ENCODE measurements around the gene CHCHD6. TPM values are rescaled to one million over a fixed set of nuclear protein-coding genes. Genes with fewer than 3 reads are reported as not detected.
"Not testable (repeated sequence)": the region's sequence is repeated elsewhere in the genome, so short reads cannot be mapped to it uniquely, and the experiment has no call there.

The CHCHD6 gene
- total RNA-seq, 1 donor from 2014 or later, result 31.0 TPM

DNA sequence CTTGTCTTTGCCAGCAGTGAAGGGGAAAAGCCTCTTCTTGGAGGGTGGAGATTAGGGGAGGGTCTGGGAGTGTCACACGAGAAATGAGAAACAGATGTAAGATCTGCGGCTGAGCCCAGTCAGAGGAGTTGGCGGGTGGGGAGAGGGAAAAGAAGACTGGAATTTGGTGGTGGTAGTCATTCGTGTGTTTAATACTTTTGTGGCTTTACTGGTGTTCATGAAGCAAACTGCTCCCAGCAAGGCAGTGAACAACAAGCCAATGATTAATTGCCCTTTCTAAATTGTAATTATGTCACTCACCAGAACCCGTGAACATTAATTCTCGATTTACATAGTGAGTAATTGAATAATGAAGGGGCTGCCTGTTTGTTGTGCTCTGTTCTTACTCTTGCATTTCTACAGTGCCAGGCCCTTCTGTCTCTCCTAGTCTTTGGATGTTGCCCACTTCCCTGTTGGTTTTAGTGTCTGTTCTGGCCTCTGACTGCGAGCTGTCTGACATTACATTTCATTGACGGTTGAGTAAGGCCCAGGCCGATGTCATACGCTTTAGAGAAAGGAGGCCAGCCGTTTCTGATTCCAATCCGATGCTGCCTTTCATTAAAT, 78.0 kb downstream of the CHCHD6 start:
- TF ChIP-seq, protein P1, sequence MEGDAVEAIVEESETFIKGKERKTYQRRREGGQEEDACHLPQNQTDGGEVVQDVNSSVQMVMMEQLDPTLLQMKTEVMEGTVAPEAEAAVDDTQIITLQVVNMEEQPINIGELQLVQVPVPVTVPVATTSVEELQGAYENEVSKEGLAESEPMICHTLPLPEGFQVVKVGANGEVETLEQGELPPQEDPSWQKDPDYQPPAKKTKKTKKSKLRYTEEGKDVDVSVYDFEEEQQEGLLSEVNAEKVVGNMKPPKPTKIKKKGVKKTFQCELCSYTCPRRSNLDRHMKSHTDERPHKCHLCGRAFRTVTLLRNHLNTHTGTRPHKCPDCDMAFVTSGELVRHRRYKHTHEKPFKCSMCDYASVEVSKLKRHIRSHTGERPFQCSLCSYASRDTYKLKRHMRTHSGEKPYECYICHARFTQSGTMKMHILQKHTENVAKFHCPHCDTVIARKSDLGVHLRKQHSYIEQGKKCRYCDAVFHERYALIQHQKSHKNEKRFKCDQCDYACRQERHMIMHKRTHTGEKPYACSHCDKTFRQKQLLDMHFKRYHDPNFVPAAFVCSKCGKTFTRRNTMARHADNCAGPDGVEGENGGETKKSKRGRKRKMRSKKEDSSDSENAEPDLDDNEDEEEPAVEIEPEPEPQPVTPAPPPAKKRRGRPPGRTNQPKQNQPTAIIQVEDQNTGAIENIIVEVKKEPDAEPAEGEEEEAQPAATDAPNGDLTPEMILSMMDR (IDR thresholded peaks at IDR 0.05; ENCODE audit: unreplicated experiment), result no peak
- Mint-ChIP-seq H3K4me3 (no peak overlapping the region), H3K36me3 (peaks cover 3% of the 10 kb centered on the region), H3K27ac (peak overlapping the region; percentile 70), H3K4me1 (peaks cover 27% of the 10 kb centered on the region), H3K27me3 (ENCODE audit: low read depth) (no peaks in the 10 kb centered on the region), H3K9me3 (peaks cover 6% of the 10 kb centered on the region)
- DNase-seq (ENCODE audit: low spot score in 2 of 2, unreplicated experiment in 2 of 2), result no peak

DNA sequence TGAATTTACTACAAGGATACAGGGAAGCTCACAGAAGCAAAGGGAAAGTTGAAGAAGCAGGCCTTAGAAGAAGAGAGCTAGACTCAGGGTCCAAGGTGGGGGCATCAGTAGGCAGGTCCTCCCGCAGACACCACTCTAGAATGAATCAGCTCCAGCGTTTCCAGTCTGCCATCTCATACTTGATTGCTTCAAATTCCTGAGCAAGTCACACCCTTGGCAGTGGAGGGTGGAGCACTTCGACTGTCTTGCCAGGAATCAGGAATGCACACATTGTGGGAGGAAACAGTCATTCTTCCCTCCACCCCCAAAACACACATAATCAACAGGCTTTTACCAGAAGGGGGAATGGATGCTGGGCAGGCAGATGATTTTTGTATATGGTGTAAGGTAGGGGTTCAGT, 78.5 kb downstream of the CHCHD6 start:
- H3K9me3 Mint-ChIP-seq, result peaks cover 6% of the 10 kb centered on the region
- H3K27me3 Mint-ChIP-seq (ENCODE audit: low read depth), result no peaks in the 10 kb centered on the region
- peak overlapping the region; percentile 70 for H3K27ac Mint-ChIP-seq
- TF ChIP-seq, protein P1 (IDR thresholded peaks at IDR 0.05; ENCODE audit: unreplicated experiment), result no peak
- peaks cover 3% of the 10 kb centered on the region for H3K36me3 Mint-ChIP-seq
- peaks cover 27% of the 10 kb centered on the region for H3K4me1 Mint-ChIP-seq
- DNase-seq (ENCODE audit: low spot score in 2 of 2, unreplicated experiment in 2 of 2), result no peak
- no peak overlapping the region for H3K4me3 Mint-ChIP-seq

DNA sequence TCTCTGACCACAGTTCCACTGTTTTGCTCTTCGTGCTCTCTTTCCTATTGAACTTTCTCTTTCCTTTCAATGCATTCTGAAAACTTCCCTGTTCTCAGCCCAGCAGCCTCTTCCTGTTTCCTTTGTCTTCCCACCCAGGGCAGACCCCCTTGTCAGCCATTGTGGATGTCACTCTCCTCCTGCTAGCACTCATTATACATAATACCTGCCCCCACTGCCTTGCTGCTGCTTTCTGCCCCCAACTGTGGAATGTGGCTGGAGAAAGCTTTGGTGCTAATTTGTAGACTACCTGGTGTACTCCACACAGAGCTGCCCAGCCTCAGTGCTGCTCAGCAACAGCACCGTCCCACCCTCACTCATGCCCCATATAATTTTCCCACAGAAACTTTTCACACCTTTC, 80.2 kb downstream of the CHCHD6 start:
- H3K9me3 Mint-ChIP-seq, result peaks cover 15% of the 10 kb centered on the region
- H3K36me3 Mint-ChIP-seq, result peaks cover 3% of the 10 kb centered on the region
- no peak overlapping the region for H3K4me3 Mint-ChIP-seq
- H3K4me1 Mint-ChIP-seq, result peaks cover 27% of the 10 kb centered on the region
- H3K27ac Mint-ChIP-seq, result no peak overlapping the region
- no peak for DNase-seq (ENCODE audit: low spot score in 2 of 2, unreplicated experiment in 2 of 2)
- H3K27me3 Mint-ChIP-seq (ENCODE audit: low read depth), result no peaks in the 10 kb centered on the region
- TF ChIP-seq, protein P1 (IDR thresholded peaks at IDR 0.05; ENCODE audit: unreplicated experiment), result no peak

DNA sequence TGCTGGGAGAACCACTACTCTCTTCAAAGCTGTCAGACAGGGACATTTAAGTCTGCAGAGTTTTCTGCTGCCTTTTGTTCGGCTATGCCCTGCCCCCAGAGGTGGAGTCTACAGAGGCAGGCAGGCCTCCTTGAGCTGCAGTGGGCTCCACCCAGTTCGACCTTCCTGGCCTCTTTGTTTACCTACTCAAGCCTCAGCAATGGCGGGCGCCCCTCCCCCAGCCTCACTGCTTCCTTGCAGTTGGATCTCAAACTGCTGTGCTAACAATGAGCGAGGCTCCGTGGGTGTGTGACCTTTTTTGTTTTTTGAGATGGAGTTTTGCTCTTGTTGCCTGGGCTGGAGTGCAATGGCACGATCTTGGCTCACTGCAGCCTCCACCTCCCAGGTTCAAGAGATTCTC, 87.3 kb downstream of the CHCHD6 start:
- DNase-seq (ENCODE audit: low spot score in 2 of 2, unreplicated experiment in 2 of 2); H3K4me3 Mint-ChIP-seq; H3K4me1 Mint-ChIP-seq; H3K27me3 Mint-ChIP-seq (ENCODE audit: low read depth); H3K27ac Mint-ChIP-seq: not testable (repeated sequence)
- peaks cover 29% of the 10 kb centered on the region for H3K36me3 Mint-ChIP-seq
- peaks cover 47% of the 10 kb centered on the region for H3K9me3 Mint-ChIP-seq

DNA sequence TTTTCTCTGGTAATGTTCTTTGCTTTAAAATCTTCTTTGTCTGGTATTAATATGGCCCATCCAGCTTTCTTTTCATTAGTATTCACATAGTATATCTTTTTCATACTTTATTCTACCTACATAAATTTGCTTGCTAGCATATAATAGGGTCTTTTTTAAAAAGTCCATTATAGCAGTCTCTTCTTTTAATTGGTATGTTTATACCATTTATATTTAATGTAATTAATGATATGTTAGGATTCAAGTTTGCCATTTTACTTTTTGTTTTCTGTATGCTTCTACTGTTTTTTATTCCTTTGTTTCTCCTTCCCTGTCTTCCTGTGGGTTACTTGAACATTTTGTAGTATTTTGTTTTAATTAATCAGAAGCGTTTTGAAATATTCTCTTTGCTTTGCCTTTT, 89.0 kb downstream of the CHCHD6 start:
- H3K27ac Mint-ChIP-seq, result no peak overlapping the region

DNA sequence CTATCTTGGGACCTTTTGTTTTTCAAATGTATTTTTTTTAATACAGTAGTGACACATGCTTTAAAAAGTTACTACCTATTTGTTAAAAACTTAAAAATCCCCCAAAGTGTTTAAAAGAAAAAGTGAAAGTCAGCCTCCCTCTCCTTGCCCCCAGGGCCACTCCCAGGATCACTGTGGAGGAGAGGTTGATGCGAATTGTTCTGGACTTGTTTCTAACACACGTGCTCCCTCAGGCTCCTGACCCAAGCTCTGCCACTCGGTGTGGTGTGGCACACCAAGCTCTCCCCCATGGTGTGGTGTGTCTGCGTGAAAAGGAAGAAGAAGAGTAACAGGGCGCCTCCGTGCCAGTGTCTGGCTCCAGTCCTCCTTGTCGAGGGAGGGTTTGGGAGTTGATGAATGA, 93.5 kb downstream of the CHCHD6 start:
- TF ChIP-seq, protein P1 (IDR thresholded peaks at IDR 0.05; ENCODE audit: unreplicated experiment), result no peak
- peaks cover 36% of the 10 kb centered on the region for H3K36me3 Mint-ChIP-seq
- no peak for DNase-seq (ENCODE audit: low spot score in 2 of 2, unreplicated experiment in 2 of 2)
- peaks cover 37% of the 10 kb centered on the region for H3K9me3 Mint-ChIP-seq
- no peak overlapping the region for H3K27ac Mint-ChIP-seq
- H3K4me1 Mint-ChIP-seq, result no peaks in the 10 kb centered on the region
- H3K4me3 Mint-ChIP-seq, result no peak overlapping the region
- no peaks in the 10 kb centered on the region for H3K27me3 Mint-ChIP-seq (ENCODE audit: low read depth)

More for the DNA sequence above, 89.0 kb downstream of the CHCHD6 start:
- TF ChIP-seq, protein P1 (IDR thresholded peaks at IDR 0.05; ENCODE audit: unreplicated experiment), result no peak
- peaks cover 47% of the 10 kb centered on the region for H3K9me3 Mint-ChIP-seq
- no peak overlapping the region for H3K4me3 Mint-ChIP-seq
- no peak for DNase-seq (ENCODE audit: low spot score in 2 of 2, unreplicated experiment in 2 of 2)
- peaks cover 29% of the 10 kb centered on the region for H3K36me3 Mint-ChIP-seq
- H3K4me1 Mint-ChIP-seq, result no peaks in the 10 kb centered on the region
- no peaks in the 10 kb centered on the region for H3K27me3 Mint-ChIP-seq (ENCODE audit: low read depth)
